Measurements from ENCODE around the gene DNMT1. TPM values are rescaled to one million over a fixed set of nuclear protein-coding genes. Genes with fewer than 3 reads are reported as not detected.

Gene DNMT1
- total RNA-seq, 2 donors from 2014 or later, result 163 to 189 TPM

DNA sequence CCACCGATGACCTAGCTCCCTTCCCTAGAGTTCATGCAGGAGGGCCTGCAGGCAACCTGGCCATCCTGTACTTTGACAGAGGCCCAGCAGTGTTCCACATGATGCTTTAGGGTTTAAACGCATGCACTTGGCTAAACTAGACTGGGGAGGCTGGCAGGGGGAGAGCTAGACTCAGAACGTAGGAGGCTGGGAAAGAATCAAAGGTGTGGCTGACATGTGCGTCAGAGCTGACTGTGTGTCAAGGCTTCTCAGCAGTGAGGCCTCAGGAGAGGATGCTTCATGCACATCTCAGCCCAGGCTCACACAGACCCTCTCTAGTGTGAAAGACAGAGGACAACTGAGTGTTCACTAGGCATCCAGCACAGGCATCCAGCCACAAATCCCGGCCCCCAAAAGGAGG lies 28.7 kb downstream of the DNMT1 start:
- H3K4me3 ChIP-seq (ENCODE audit: low read length), result no peak overlapping the region
- no peak overlapping the region for H3K27ac Mint-ChIP-seq
- H3K27ac ChIP-seq (ENCODE audit: low read depth, low read length), result no peak overlapping the region
- no peaks in the 10 kb centered on the region for H3K9me3 Mint-ChIP-seq
- TF ChIP-seq, protein P1, sequence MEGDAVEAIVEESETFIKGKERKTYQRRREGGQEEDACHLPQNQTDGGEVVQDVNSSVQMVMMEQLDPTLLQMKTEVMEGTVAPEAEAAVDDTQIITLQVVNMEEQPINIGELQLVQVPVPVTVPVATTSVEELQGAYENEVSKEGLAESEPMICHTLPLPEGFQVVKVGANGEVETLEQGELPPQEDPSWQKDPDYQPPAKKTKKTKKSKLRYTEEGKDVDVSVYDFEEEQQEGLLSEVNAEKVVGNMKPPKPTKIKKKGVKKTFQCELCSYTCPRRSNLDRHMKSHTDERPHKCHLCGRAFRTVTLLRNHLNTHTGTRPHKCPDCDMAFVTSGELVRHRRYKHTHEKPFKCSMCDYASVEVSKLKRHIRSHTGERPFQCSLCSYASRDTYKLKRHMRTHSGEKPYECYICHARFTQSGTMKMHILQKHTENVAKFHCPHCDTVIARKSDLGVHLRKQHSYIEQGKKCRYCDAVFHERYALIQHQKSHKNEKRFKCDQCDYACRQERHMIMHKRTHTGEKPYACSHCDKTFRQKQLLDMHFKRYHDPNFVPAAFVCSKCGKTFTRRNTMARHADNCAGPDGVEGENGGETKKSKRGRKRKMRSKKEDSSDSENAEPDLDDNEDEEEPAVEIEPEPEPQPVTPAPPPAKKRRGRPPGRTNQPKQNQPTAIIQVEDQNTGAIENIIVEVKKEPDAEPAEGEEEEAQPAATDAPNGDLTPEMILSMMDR (conservative IDR thresholded peaks at IDR 0.05), result no peak
- 93 to 94% methylated on average over 4 to 5 of the region's 5 CpGs for WGBS, 2 experiments (ENCODE audit: insufficient coverage in 1 of 2, insufficient read length in 1 of 2)
- H3K9me3 ChIP-seq (ENCODE audit: control insufficient read depth, low read length), result no peaks in the 10 kb centered on the region
- H3K36me3 ChIP-seq (ENCODE audit: control insufficient read depth, insufficient read depth, low read length), result peaks cover 58% of the 10 kb centered on the region
- no peak overlapping the region for H3K4me3 Mint-ChIP-seq
- no peaks in the 10 kb centered on the region for H3K27me3 ChIP-seq (ENCODE audit: control insufficient read depth, insufficient read depth, low read length, poor library complexity, severe bottlenecking)
- no peak overlapping the region for H3K9ac ChIP-seq (ENCODE audit: extremely low read depth, low read length, poor library complexity, severe bottlenecking)
- no peak for DNase-seq
- H3K36me3 Mint-ChIP-seq (ENCODE audit: low read depth), result peaks cover 55% of the 10 kb centered on the region
- no peaks in the 10 kb centered on the region for H3K27me3 Mint-ChIP-seq (ENCODE audit: insufficient read depth)
- no peaks in the 10 kb centered on the region for H3K4me1 ChIP-seq (ENCODE audit: control insufficient read depth, insufficient read depth, low read length)
- H3K4me1 Mint-ChIP-seq, result no peaks in the 10 kb centered on the region

DNA sequence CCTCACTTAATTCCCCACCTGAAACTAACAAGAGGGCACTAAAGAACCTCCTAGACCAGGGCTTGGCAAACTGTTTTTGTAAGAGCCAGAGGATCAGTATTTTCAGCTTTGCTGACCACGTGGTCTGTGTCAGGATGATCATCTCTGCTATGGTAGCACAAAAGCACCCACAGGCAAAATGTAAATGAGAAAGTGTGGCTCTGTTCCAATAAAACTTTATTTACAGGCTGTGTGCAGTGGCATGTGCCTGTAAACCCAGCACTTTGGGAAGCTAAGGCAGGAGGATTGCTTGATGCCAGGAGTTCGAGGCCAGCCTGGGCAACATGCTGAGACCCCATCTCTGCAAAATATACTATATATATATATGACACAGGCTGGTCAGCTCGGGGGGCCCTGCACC lies 31.2 kb downstream of the DNMT1 start:
- peaks cover 64% of the 10 kb centered on the region for H3K36me3 ChIP-seq (ENCODE audit: control insufficient read depth, insufficient read depth, low read length)
- Mint-ChIP-seq H3K27me3 (ENCODE audit: insufficient read depth) (no peaks in the 10 kb centered on the region), H3K27ac (no peak overlapping the region), H3K4me3 (no peak overlapping the region), H3K36me3 (ENCODE audit: low read depth) (peaks cover 62% of the 10 kb centered on the region), H3K4me1 (no peaks in the 10 kb centered on the region), H3K9me3 (no peaks in the 10 kb centered on the region)
- no peak overlapping the region for H3K9ac ChIP-seq (ENCODE audit: extremely low read depth, low read length, poor library complexity, severe bottlenecking)
- TF ChIP-seq, protein P1 (conservative IDR thresholded peaks at IDR 0.05), result no peak
- no peaks in the 10 kb centered on the region for H3K9me3 ChIP-seq (ENCODE audit: control insufficient read depth, low read length)
- 88 to 91% methylated on average over 1 of the region's 3 CpGs for WGBS, 2 experiments (ENCODE audit: insufficient coverage in 1 of 2, insufficient read length in 1 of 2)
- no peaks in the 10 kb centered on the region for H3K4me1 ChIP-seq (ENCODE audit: control insufficient read depth, insufficient read depth, low read length)
- no peak for DNase-seq
- H3K4me3 ChIP-seq (ENCODE audit: low read length), result no peak overlapping the region
- H3K27ac ChIP-seq (ENCODE audit: low read depth, low read length), result no peak overlapping the region
- no peaks in the 10 kb centered on the region for H3K27me3 ChIP-seq (ENCODE audit: control insufficient read depth, insufficient read depth, low read length, poor library complexity, severe bottlenecking)

DNA sequence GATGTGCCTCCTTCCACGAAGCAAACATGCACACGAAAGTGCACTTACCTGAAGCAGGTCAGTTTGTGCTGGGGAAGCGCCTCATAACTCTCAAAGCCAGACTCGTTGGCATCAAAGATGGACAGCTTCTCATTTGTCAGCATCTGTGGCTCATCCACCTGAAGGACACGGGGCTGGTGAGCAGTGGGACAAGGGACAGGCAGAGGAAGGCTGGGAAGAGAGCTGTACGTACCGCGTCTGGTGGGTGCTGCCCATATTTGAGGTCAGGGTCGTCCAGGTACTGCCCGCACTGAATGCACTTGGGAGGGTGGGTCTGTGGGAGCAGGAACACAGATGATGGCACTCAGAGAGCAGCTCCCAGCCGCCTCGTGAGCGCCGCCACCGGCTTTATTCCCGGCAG lies 35.1 kb downstream of the DNMT1 start:
- DNase-seq, result no peak
- TF ChIP-seq, protein P1 (conservative IDR thresholded peaks at IDR 0.05), result no peak
- H3K36me3 Mint-ChIP-seq (ENCODE audit: low read depth), result peaks cover 75% of the 10 kb centered on the region
- H3K36me3 ChIP-seq (ENCODE audit: control insufficient read depth, insufficient read depth, low read length), result peaks cover 91% of the 10 kb centered on the region
- H3K27ac ChIP-seq (ENCODE audit: low read depth, low read length), result no peak overlapping the region
- H3K4me3 ChIP-seq (ENCODE audit: low read length), result no peak overlapping the region
- H3K27me3 Mint-ChIP-seq (ENCODE audit: insufficient read depth), result no peaks in the 10 kb centered on the region
- H3K27me3 ChIP-seq (ENCODE audit: control insufficient read depth, insufficient read depth, low read length, poor library complexity, severe bottlenecking), result no peaks in the 10 kb centered on the region
- H3K4me1 Mint-ChIP-seq, result no peaks in the 10 kb centered on the region
- WGBS, 2 experiments (ENCODE audit: insufficient coverage in 1 of 2, insufficient read length in 1 of 2), result 95 to 97% methylated on average over 12 to 16 of the region's 16 CpGs
- H3K4me3 Mint-ChIP-seq, result no peak overlapping the region
- no peaks in the 10 kb centered on the region for H3K9me3 Mint-ChIP-seq
- no peak overlapping the region for H3K9ac ChIP-seq (ENCODE audit: extremely low read depth, low read length, poor library complexity, severe bottlenecking)
- no peaks in the 10 kb centered on the region for H3K9me3 ChIP-seq (ENCODE audit: control insufficient read depth, low read length)
- no peak overlapping the region for H3K27ac Mint-ChIP-seq
- H3K4me1 ChIP-seq (ENCODE audit: control insufficient read depth, insufficient read depth, low read length), result no peaks in the 10 kb centered on the region
